VCaP (cell line): Measurements from ENCODE around the gene MFSD8.
"Not testable (repeated sequence)": the region's sequence is repeated elsewhere in the genome, so short reads cannot be mapped to it uniquely, and the experiment has no call there.

Source experiments
- H3K27ac ChIP-seq: fragments of 450-650 bp; 2 replicates; pipeline ENCODE4 v1.5.1; 2017
- CTCF ChIP-seq: fragments of 450-650 bp; conservative IDR thresholded peaks from 2 replicates; pipeline ENCODE4 v1.5.1; 2017; ENCODE audit warnings: mild to moderate bottlenecking, moderate library complexity

Gene MFSD8

GRCh38 chr4:127965062-127965802 lies at the start of gene MFSD8, which contains the start of gene ABHD18:
Gene MFSD8, minus strand, starts transcription at chr4:127965173. Its CDS starts 40 bp downstream, at chr4:127965133.
Gene ABHD18, plus strand, starts transcription at chr4:127965406. Its CDS starts 17,550 bp downstream, at chr4:127982956.
- TF ChIP-seq CTCF = peak; percentile 59
- peak within 1 kb of the TSS; percentile 93 for H3K27ac ChIP-seq

- no peak for TF ChIP-seq CTCF
- H3K27ac ChIP-seq = no peak overlapping the region
These were observed 44.5 kb upstream of the MFSD8 start for GRCh38 chr4:128009428-128009827.

GRCh38 chr4:128006592-128006991 lies 41.6 kb upstream of the MFSD8 start:
- no peak overlapping the region for H3K27ac ChIP-seq
- no peak for TF ChIP-seq CTCF

GRCh38 chr4:127997534-127998388 lies 32.8 kb upstream of the MFSD8 start:
- peak; percentile 52 for TF ChIP-seq CTCF

GRCh38 chr4:127996521-127996920 lies 31.5 kb upstream of the MFSD8 start:
- not testable (repeated sequence) for H3K27ac ChIP-seq

More at GRCh38 chr4:127997534-127998388, 32.8 kb upstream of the MFSD8 start:
- no peak overlapping the region for H3K27ac ChIP-seq

- no peak overlapping the region for H3K27ac ChIP-seq
- no peak for TF ChIP-seq CTCF
These were observed 30.8 kb upstream of the MFSD8 start for GRCh38 chr4:127995776-127996175.

- H3K27ac ChIP-seq = no peak overlapping the region
- no peak for TF ChIP-seq CTCF
These were observed 28.2 kb upstream of the MFSD8 start for GRCh38 chr4:127993151-127993550.
